Duodenal mucosa (tissue), 2 donors: ENCODE results near the gene OR1I1.

Experiments
- H3K27ac ChIP-seq: one replicate; pipeline ENCODE4 v1.7.0; 2013; ENCODE audit warnings: low read depth, low read length
- H3K27me3 ChIP-seq, 2 donors: one replicate each; pipeline ENCODE4 v1.7.0; 2013; ENCODE audit warnings: low read length in 2 of 2, control low read depth in 1 of 2; ENCODE audit not compliant: insufficient read depth in 2 of 2, control insufficient read depth in 1 of 2
- H3K36me3 ChIP-seq, 2 donors: one replicate each; pipeline ENCODE4 v1.7.0; 2013; ENCODE audit warnings: low read length in 2 of 2, control low read depth in 1 of 2; ENCODE audit not compliant: insufficient read depth in 2 of 2, control insufficient read depth in 1 of 2
- H3K4me1 ChIP-seq, 2 donors: one replicate each; pipeline ENCODE4 v1.7.0; 2013; ENCODE audit warnings: low read length in 2 of 2, control low read depth in 1 of 2; ENCODE audit not compliant: insufficient read depth in 2 of 2, control insufficient read depth in 1 of 2
- H3K4me3 ChIP-seq, 2 donors: one replicate each; pipeline ENCODE4 v1.7.0; 2013; ENCODE audit warnings: low read length in 2 of 2, low read depth in 1 of 2
- H3K9ac ChIP-seq, 2 donors: one replicate each; pipeline ENCODE4 v1.7.0; 2013; ENCODE audit warnings: low read length in 2 of 2, low read depth in 1 of 2
- H3K9me3 ChIP-seq, 2 donors: one replicate each; pipeline ENCODE4 v1.7.0; 2013; ENCODE audit warnings: low read length in 2 of 2, control low read depth in 1 of 2; ENCODE audit not compliant: control insufficient read depth in 1 of 2

The OR1I1 gene

DNA sequence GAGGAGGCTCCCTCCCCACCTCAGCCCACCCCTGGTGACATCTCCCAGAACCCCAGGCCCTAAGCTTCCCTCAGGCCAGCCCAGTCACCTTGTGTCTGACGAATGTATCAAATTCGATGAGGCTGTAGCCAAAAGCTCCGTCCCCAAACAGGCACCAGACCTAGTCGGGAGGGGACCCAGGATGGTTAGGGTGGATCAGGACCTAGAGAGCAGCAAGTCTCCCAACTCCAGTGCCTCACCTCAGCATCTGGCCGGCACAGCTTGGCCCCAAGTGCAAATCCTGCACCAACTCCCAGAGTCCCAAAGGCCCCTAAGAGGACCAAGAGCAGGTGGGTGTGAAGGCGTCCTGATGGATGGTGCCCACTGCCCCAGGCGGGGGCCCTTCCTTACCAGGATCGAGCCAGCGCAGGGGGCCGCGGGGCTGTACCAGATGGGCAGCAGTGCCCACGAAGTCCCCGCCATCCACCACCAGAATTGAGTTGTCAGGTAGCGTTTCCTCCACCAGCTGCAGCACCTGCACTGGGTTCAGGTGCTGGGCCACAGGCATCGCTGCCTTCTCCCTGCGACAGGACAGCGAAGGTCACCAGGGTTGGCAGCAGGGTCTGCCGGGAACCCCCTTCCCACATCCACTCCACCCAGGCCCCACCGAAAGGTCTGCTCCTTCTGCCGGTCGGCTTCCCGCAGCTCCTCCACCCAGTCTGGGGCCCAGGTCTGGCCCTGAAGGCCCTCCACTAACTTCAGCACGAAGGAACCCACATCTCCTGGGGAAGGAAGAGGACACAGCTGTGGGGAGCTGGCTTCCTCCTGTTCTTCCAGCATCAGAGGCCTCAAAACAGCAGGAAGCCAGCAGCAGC, 34.0 kb downstream of the OR1I1 start:
- H3K27me3 ChIP-seq: no peaks in the 10 kb centered on the region
- H3K9ac ChIP-seq: no peak overlapping the region
- no peak overlapping the region for H3K27ac ChIP-seq
- H3K4me3 ChIP-seq: no peak overlapping the region
- H3K9me3 ChIP-seq: no peaks in the 10 kb centered on the region
- peaks cover 43 to 76% of the 10 kb centered on the region in 2 donors for H3K36me3 ChIP-seq
- H3K4me1 ChIP-seq: no peaks in the 10 kb centered on the region

DNA sequence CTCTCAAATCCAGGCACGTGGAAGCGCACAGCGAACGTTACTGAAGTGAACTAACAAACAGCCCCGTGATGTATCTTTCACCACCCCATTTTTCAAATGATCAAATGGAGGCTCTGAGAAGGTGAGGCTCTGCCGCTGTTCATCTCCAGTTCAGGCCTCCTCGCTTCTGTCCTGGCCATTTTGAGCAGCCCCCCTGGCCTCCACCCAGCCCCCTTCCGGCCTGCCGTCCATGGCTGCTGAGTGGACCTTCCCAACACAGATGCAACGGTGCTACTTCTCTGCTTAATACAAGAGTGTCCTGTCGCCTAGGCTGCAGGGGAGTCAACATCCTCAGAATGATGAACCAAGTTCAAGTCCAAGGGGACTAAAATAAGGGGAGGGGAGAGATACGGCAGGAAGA, 34.8 kb downstream of the OR1I1 start:
- H3K4me3 ChIP-seq: no peak overlapping the region
- H3K27ac ChIP-seq: no peak overlapping the region
- H3K9ac ChIP-seq: no peak overlapping the region
- H3K4me1 ChIP-seq: no peaks in the 10 kb centered on the region
- H3K27me3 ChIP-seq: no peaks in the 10 kb centered on the region
- peaks cover 47 to 80% of the 10 kb centered on the region in 2 donors for H3K36me3 ChIP-seq
- no peaks in the 10 kb centered on the region for H3K9me3 ChIP-seq

DNA sequence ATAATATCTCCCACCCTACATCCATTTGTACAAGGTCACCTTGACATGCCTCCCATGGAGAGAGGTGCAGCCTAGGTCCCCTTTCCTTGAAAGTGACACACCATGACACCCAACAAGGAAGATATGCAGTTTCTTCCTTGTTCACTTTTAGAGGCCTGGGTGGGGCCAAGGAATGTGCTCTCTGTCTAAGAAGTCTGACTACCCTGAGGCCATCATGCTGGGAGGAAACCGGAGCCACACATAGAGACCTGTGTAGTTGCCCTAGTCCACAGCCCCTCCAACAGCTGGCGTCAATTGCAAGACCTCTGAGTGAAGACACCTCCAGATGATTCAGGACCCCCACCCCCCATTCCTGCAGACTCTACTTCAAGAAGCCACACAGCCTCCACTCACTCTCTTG, 36.2 kb downstream of the OR1I1 start:
- no peak overlapping the region for H3K4me3 ChIP-seq
- no peaks in the 10 kb centered on the region for H3K9me3 ChIP-seq
- H3K36me3 ChIP-seq: peaks cover 47 to 90% of the 10 kb centered on the region in 2 donors
- H3K9ac ChIP-seq: no peak overlapping the region
- H3K27ac ChIP-seq: no peak overlapping the region
- no peaks in the 10 kb centered on the region for H3K4me1 ChIP-seq
- H3K27me3 ChIP-seq: no peaks in the 10 kb centered on the region

DNA sequence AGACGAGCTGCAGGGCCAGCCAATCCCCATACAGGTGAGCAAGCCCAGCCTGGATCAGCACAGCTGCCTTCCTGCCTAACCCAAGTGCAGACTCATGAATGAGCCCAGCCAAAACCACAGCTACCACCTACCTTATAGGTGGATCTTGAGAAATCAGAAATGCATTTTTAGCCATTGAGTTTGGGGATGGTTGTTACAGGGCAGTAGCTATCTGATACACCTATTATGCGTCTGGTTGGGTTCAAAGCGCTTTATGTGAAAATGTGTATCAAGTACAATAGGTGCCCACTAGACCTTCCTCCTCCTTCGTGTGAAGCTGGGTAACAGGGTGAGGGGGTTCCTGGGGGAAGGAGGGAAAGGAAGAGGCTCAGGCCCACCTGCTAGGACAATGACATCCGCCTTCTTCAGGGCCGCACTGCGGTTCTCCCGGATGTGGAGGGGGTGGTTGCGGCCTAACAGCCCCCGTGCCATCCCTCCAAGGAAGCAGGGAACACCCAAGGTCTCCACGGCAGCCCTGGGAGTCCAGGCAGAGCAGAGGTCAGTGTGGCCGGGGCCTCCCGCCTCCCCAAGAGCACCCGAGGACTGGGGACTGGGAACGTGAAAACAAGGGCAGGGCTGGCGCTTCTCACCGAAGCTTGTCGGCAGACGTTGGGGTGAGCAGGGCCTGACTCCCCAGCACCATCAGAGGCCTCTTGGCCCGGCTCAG, 36.9 kb downstream of the OR1I1 start:
- Histone ChIP-seq H3K9me3 (no peaks in the 10 kb centered on the region), H3K27me3 (no peaks in the 10 kb centered on the region), H3K9ac (no peak overlapping the region), H3K27ac (no peak overlapping the region), H3K4me1 (peaks cover 2 to 6% of the 10 kb centered on the region in 2 donors), H3K4me3 (no peak overlapping the region), H3K36me3 (peaks cover 44 to 84% of the 10 kb centered on the region in 2 donors)

DNA sequence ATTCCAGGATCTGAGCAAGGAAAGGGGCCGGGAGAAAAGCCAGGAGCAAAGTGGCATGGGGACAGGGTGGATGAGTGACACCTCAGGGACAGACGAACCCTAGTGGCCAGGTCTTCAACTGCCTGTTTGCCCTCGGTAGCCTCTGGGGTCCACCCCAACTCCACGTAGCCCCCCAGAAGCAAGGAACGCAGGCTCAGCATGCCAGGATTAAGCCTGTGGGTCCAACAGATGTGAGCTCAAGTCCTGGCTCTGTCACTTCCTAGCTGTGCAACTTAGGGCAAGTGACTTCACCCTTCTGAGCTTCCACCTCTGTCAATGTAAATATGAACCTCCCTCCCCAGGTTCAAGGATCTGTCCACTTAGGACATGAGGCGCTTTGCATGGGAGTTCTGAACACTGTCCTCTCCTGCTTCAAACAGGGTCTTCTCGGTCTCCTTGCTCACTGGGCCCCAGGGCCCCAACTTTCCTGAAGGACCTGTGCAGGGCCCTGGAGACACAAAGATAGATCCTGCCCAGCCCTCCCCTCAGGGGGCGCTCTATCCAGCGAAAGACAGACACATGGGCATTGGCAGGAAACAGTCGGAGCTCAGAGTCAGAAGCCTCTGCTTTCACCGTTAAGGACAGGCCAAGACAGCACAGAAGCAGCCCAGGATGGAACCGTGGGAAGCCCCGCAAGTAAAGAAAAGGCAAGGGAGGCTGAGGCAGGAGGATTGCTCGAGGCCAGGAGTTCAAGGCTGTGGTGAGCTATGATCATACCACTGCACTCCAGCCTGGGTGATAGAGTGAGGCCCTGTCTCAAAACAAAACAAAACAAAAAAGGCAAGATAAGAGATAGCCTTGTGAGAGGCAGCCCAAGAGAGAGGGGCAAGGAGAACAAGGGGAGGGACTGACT, 38.4 kb downstream of the OR1I1 start:
- H3K4me1 ChIP-seq: peaks cover 10 to 14% of the 10 kb centered on the region in 2 donors
- H3K27me3 ChIP-seq: no peaks in the 10 kb centered on the region
- H3K36me3 ChIP-seq: peaks cover 44 to 72% of the 10 kb centered on the region in 2 donors
- no peak overlapping the region for H3K4me3 ChIP-seq
- H3K9ac ChIP-seq: no peak overlapping the region
- H3K27ac ChIP-seq: no peak overlapping the region
- no peaks in the 10 kb centered on the region for H3K9me3 ChIP-seq

DNA sequence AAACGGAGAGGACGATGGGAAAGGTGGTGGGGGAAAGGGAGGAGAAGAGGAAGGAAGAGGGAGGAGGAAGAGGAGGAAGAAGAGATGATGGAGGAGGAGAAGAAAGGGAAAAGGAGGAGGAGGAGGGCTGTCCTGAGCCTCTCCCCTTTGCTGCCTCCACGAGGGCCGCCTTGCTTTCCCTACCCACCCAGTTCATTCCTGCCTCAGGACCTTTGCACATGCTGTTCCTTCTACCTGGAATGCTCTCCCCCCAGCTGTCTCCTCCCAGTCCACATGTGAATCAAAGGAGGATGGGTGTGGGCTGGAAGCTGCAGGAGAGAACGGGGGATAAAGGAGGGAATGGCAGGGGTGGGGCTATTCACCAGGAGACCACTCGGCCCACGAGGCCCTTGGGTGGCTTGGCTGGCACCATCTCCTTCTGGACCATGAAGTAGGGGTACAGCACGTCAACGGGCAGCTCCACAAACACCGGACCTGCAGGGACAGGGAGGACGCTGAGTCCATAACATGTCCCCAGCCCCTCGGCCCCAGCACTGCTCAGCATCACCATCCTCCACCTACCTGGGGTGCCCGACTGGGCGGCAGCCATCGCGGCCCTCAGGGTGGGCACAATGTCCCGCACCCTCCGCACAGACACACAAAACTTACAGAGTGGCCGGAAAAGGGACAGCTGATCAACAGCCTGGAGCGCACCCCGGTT, 40.5 kb downstream of the OR1I1 start:
- Histone ChIP-seq H3K4me3 (no peak overlapping the region), H3K4me1 (peaks cover 10 to 14% of the 10 kb centered on the region in 2 donors), H3K9me3 (no peaks in the 10 kb centered on the region), H3K9ac (no peak overlapping the region), H3K27me3 (no peaks in the 10 kb centered on the region), H3K27ac (no peak overlapping the region), H3K36me3 (peaks cover 32 to 51% of the 10 kb centered on the region in 2 donors)

DNA sequence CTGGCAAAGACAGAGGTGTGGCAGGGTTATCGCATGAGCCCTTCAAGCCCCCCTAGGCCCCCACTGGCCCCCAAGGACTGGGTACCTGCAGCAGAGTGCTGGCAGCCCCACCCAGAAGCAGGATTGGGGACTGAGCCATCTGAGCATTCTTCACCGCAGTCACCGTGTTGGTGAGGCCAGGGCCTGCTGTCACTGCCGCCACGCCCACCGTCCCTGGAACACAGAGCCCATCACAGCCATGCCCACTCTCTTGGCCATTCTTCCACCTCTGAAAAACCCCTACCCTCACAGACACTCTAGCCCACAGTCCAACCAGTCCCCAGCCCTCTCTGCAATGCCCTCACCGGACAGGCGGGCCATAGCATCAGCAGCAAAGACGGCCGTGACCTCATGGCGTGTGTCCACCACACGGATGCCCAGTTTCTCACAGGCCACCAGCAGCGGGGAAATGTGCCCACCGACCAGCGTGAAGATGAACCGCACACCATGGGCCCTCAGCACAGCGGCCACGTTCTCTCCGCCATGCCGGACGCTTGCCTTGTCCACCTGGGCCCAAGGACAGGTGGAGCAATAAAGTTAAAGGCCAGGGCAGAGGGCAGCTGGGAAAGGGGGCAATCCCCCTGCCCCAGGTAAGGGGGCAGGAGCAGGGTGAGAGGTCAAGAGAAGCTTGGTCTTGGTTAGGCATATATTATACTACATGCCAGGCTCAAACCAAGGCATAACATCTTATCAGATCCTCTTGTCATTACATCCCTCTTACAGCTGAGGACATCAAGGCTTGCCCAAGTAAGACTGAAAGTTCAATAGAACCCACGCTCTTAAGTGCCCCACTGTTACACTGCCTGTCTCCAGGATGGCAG, 41.2 kb downstream of the OR1I1 start:
- H3K4me3 ChIP-seq: peak overlapping the region; percentile 76 to 91

DNA sequence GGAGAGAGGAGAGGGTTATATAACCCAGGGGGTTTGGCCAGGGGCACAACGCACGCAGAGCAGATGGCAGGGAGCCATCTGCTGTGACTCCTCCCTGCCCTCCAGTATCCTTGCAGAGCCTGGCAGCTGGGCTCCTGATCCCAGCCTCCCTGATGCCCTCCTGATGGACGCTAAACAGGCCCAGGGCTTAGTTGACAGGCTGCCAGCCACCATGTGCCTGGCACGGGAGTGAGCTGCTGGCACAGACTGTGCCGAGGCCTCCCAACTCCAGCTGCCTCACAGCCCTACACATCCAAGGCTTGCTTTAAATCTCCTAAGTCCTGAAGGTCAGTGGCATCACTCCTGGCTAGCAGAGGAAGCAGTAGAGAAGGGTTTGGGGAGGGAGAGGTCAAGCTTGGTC, 41.9 kb downstream of the OR1I1 start:
- Histone ChIP-seq H3K36me3 (peaks cover 19 to 37% of the 10 kb centered on the region in 2 donors), H3K9me3 (no peaks in the 10 kb centered on the region), H3K4me3 (peak overlapping the region; percentile 76 to 91), H3K27me3 (no peaks in the 10 kb centered on the region), H3K9ac (peak overlapping the region; percentile 87 to 94), H3K27ac (peak overlapping the region; percentile 98), H3K4me1 (peaks cover 10 to 14% of the 10 kb centered on the region in 2 donors)

More for the DNA sequence above, 41.2 kb downstream of the OR1I1 start:
- H3K36me3 ChIP-seq: peaks cover 25 to 43% of the 10 kb centered on the region in 2 donors
- no peaks in the 10 kb centered on the region for H3K9me3 ChIP-seq
- H3K27ac ChIP-seq: no peak overlapping the region
- peak overlapping the region; percentile 87 to 94 for H3K9ac ChIP-seq
- peaks cover 10 to 14% of the 10 kb centered on the region in 2 donors for H3K4me1 ChIP-seq
- H3K27me3 ChIP-seq: no peaks in the 10 kb centered on the region
